AG09309 (cell line): ENCODE results near the gene GLI3.

Source experiments
- DNase-seq: peaks from one replicate; pipeline ENCODE4 v3.0.0-alpha.2; 2010; ENCODE audit warnings: low read depth
- H3K4me3 ChIP-seq: 2 replicates; pipeline ENCODE4 v1.5.1; 2011; ENCODE audit warnings: mild to moderate bottlenecking, low read depth, low read length, moderate library complexity; ENCODE audit not compliant: control insufficient read depth
- CTCF ChIP-seq: IDR thresholded peaks from 2 replicates; pipeline ENCODE4 v1.5.1; 2011; ENCODE audit warnings: mild to moderate bottlenecking, low read depth, low read length, inconsistent platforms; ENCODE audit not compliant: insufficient read depth, control insufficient read depth; ENCODE audit errors: missing control alignments

Gene GLI3

GRCh38 chr7:41940760-41941343 is 296.2 kb downstream of the GLI3 start:
- TF ChIP-seq CTCF: peak; percentile 89
- no peak overlapping the region for H3K4me3 ChIP-seq
- DNase-seq: no peak

- DNase-seq: no peak
- TF ChIP-seq CTCF: no peak
- no peak overlapping the region for H3K4me3 ChIP-seq
These were observed 298.6 kb downstream of the GLI3 start for GRCh38 chr7:41938371-41938770.

- H3K4me3 ChIP-seq: no peak overlapping the region
- no peak for TF ChIP-seq CTCF
- no peak for DNase-seq
These were observed 303.6 kb downstream of the GLI3 start for GRCh38 chr7:41933427-41933826.

- no peak for TF ChIP-seq CTCF
- no peak for DNase-seq
- H3K4me3 ChIP-seq: no peak overlapping the region
These were observed 305.8 kb downstream of the GLI3 start for GRCh38 chr7:41931263-41931646.

- no peak overlapping the region for H3K4me3 ChIP-seq
- no peak for DNase-seq
- no peak for TF ChIP-seq CTCF
These were observed 306.3 kb downstream of the GLI3 start for GRCh38 chr7:41930538-41931262.

GRCh38 chr7:41928781-41929180 is 308.2 kb downstream of the GLI3 start:
- no peak overlapping the region for H3K4me3 ChIP-seq
- no peak for DNase-seq
- TF ChIP-seq CTCF: no peak
